Fibroblast of mammary gland (primary cell): Measurements from ENCODE around the gene ZBTB47.
A peak's percentile ranks its signal among the peaks of the same experiment; 100 is the strongest.

Experiments used
- DNase-seq: peaks from one replicate; pipeline ENCODE4 v3.0.0-alpha.2; 2010; ENCODE audit warnings: low read depth
- H3K4me3 ChIP-seq: 2 replicates; pipeline ENCODE4 v1.5.1; 2011; ENCODE audit warnings: low read depth, mild to moderate bottlenecking, low read length, moderate library complexity; ENCODE audit not compliant: control insufficient read depth
- CTCF ChIP-seq: conservative IDR thresholded peaks from 2 replicates; pipeline ENCODE4 v1.5.1; 2011; ENCODE audit warnings: low read depth, low read length, inconsistent platforms; ENCODE audit not compliant: control insufficient read depth, insufficient read depth

ZBTB47 gene

GRCh38 chr3:42706721-42707619 lies 53.5 kb downstream of the ZBTB47 start:
- no peak for DNase-seq

GRCh38 chr3:42707620-42708355 lies 54.3 kb downstream of the ZBTB47 start:
- no peak overlapping the region for H3K4me3 ChIP-seq
- TF ChIP-seq CTCF, result no peak
- DNase-seq, result no peak

More at GRCh38 chr3:42706721-42707619, 53.5 kb downstream of the ZBTB47 start:
- no peak overlapping the region for H3K4me3 ChIP-seq
- no peak for TF ChIP-seq CTCF

- no peak overlapping the region for H3K4me3 ChIP-seq
- no peak for DNase-seq
- TF ChIP-seq CTCF, result no peak
Measured at GRCh38 chr3:42708611-42709151, 55.2 kb downstream of the ZBTB47 start.

- TF ChIP-seq CTCF, result no peak
Measured at GRCh38 chr3:42709621-42710020, 56.1 kb downstream of the ZBTB47 start.

GRCh38 chr3:42710323-42711021 lies 57.0 kb downstream of the ZBTB47 start:
- TF ChIP-seq CTCF, result no peak
- no peak for DNase-seq
- H3K4me3 ChIP-seq, result no peak overlapping the region

More at GRCh38 chr3:42709621-42710020, 56.1 kb downstream of the ZBTB47 start:
- no peak overlapping the region for H3K4me3 ChIP-seq
- no peak for DNase-seq

GRCh38 chr3:42711491-42712343 lies 58.2 kb downstream of the ZBTB47 start:
- TF ChIP-seq CTCF, result peak; percentile 9
- H3K4me3 ChIP-seq, result no peak overlapping the region
- peak; percentile 5 for DNase-seq
